SK-N-SH (cell line): ENCODE results near the gene EFS. TPM values are rescaled to one million over a fixed set of nuclear protein-coding genes. Genes with fewer than 3 reads are reported as not detected.

ENCODE experiments used
- CTCF ChIA-PET: fragments of 300-600, 350-600 bp; formaldehyde crosslinking; extraction: SDS; loops from one replicate; lab custom pipeline; 2021; lab: Yijun Ruan, JAX
- POLR2A ChIA-PET: fragments of 350-600 bp; sonication (Branson Sonifier 250); formaldehyde crosslinking; extraction: SDS; loops from one replicate; lab custom pipeline; 2020; ENCODE audit warnings: antibody characterized with exemption, inconsistent platforms; lab: Yijun Ruan, JAX
- DNase-seq: peaks from one replicate; pipeline ENCODE4 v3.0.0; 2012
- H2AFZ ChIP-seq: fragments of 200-600 bp; sonication (generic); 2 replicates; pipeline ENCODE4 v1.8.1; 2016; ENCODE audit warnings: antibody characterized with exemption, mild to moderate bottlenecking, low read depth
- H3F3A ChIP-seq: fragments of 200-600 bp; sonication (generic); replicated peaks from 2 replicates; pipeline ENCODE3; 2016; ENCODE audit warnings: antibody characterized with exemption, mild to moderate bottlenecking; ENCODE audit not compliant: insufficient read depth
- H3K27ac ChIP-seq, 2 experiments: fragments of 200-500 bp in 1 of 2; fragments of 200-600 bp in 1 of 2; sonication (Bioruptor generic) in 1 of 2; sonication (generic), shearing (Covaris generic) in 1 of 2; 2 replicates each; pipeline versions ENCODE4 v1.5.1 to v1.6.1; 2014 to 2016; ENCODE audit warnings: low read depth in 2 of 2, inconsistent platforms in 1 of 2, low read length in 1 of 2, mild to moderate bottlenecking in 1 of 2, mixed read lengths in 1 of 2
- H3K27me3 ChIP-seq: fragments of 200-600 bp; sonication (generic), shearing (Covaris generic); 2 replicates; pipeline ENCODE4 v1.6.1; 2016; ENCODE audit warnings: mixed run types; ENCODE audit not compliant: insufficient read depth
- H3K36me3 ChIP-seq, 2 experiments: fragments of 200-500 bp in 1 of 2; fragments of 200-600 bp in 1 of 2; sonication (Bioruptor generic) in 1 of 2; sonication (generic) in 1 of 2; replicated peaks in 1 of 2; 2 replicates each; pipeline versions ENCODE3 to v1.5.1; 2014 to 2016; ENCODE audit warnings: low read length in 1 of 2, mild to moderate bottlenecking in 1 of 2; ENCODE audit not compliant: insufficient read depth in 2 of 2, control insufficient read depth in 1 of 2
- H3K4me1 ChIP-seq, 2 experiments: fragments of 200-500 bp in 1 of 2; fragments of 200-600 bp in 1 of 2; sonication (Bioruptor generic) in 1 of 2; sonication (generic), shearing (Covaris generic) in 1 of 2; 2 replicates each; pipeline versions ENCODE4 v1.5.1 to v1.6.1; 2014 to 2016; ENCODE audit warnings: low read depth in 1 of 2, low read length in 1 of 2, mixed run types in 1 of 2; ENCODE audit not compliant: insufficient read depth in 2 of 2, control insufficient read depth in 1 of 2
- H3K4me2 ChIP-seq: fragments of 200-600 bp; sonication (generic), shearing (Covaris generic); 2 replicates; pipeline ENCODE4 v1.6.1; 2017; ENCODE audit warnings: mixed run types
- H3K4me3 ChIP-seq, 2 experiments: fragments of 200-500 bp in 1 of 2; fragments of 200-600 bp in 1 of 2; sonication (Bioruptor generic) in 1 of 2; sonication (generic), shearing (Covaris generic) in 1 of 2; 2 replicates each; pipeline versions ENCODE4 v1.5.1 to v1.8.1; 2014 to 2016; ENCODE audit warnings: low read depth in 2 of 2, inconsistent platforms in 1 of 2, low read length in 1 of 2, mild to moderate bottlenecking in 1 of 2, mixed read lengths in 1 of 2, moderate library complexity in 1 of 2
- H3K79me2 ChIP-seq: fragments of 200-600 bp; sonication (generic); 2 replicates; pipeline ENCODE4 v1.8.1; 2017; ENCODE audit warnings: mild to moderate bottlenecking; ENCODE audit not compliant: insufficient read depth
- H3K9ac ChIP-seq: fragments of 200-600 bp; sonication (generic); 2 replicates; pipeline ENCODE4 v1.6.1; 2017; ENCODE audit warnings: mixed run types
- H3K9me2 ChIP-seq: fragments of 200-600 bp; sonication (generic); 2 replicates; pipeline ENCODE4 v1.6.1; 2017; ENCODE audit warnings: mixed run types
- H3K9me3 ChIP-seq: fragments of 200-600 bp; sonication (generic); 2 replicates; pipeline ENCODE4 v1.6.1; 2017; ENCODE audit warnings: mixed run types, mild to moderate bottlenecking, moderate library complexity
- H4K20me1 ChIP-seq: fragments of 200-600 bp; sonication (generic); 2 replicates; pipeline ENCODE4 v1.6.1; 2017; ENCODE audit warnings: mild to moderate bottlenecking, mixed run types; ENCODE audit not compliant: insufficient read depth
- EP300 ChIP-seq, 2 experiments: IDR thresholded peaks; 2 replicates each; pipeline versions ENCODE4 v1.4.0 to v1.6.1; 2012; ENCODE audit warnings: borderline replicate concordance in 1 of 2, low read depth in 1 of 2, low read length in 1 of 2
- FOSL2 ChIP-seq: IDR thresholded peaks from 2 replicates; pipeline ENCODE4 v1.4.0; 2012; ENCODE audit warnings: low read depth, mild to moderate bottlenecking, moderate library complexity, borderline replicate concordance
- GABPA ChIP-seq: IDR thresholded peaks from 2 replicates; pipeline ENCODE4 v1.4.0; 2012; ENCODE audit warnings: low read depth, mild to moderate bottlenecking
- GATA2 ChIP-seq: sonication (generic); formaldehyde crosslinking; IDR thresholded peaks from 2 replicates; pipeline ENCODE4 v1.5.0; 2020; ENCODE audit warnings: mild to moderate bottlenecking, missing genetic modification reagents
- MAX ChIP-seq: IDR thresholded peaks from 2 replicates; pipeline ENCODE4 v1.4.0; 2012; ENCODE audit warnings: low read depth
- POLR2AphosphoS5 ChIP-seq: IDR thresholded peaks from 2 replicates; pipeline ENCODE4 v1.6.1; 2012; ENCODE audit warnings: low read depth, low read length
- RAD21 ChIP-seq: IDR thresholded peaks from 2 replicates; pipeline ENCODE4 v1.6.1; 2012; ENCODE audit warnings: mild to moderate bottlenecking, low read length
- RFX5 ChIP-seq: IDR thresholded peaks from 2 replicates; pipeline ENCODE4 v1.6.1; 2012; ENCODE audit warnings: mild to moderate bottlenecking, improper control_type of control experiment, low read length
- RXRA ChIP-seq: IDR thresholded peaks from 2 replicates; pipeline ENCODE4 v1.4.0; 2012; ENCODE audit warnings: low read depth, mild to moderate bottlenecking, borderline replicate concordance
- SIN3A ChIP-seq: IDR thresholded peaks from 2 replicates; pipeline ENCODE4 v1.6.1; 2012; ENCODE audit warnings: low read depth, mild to moderate bottlenecking, low read length, moderate library complexity, borderline replicate concordance
- SMC3 ChIP-seq: IDR thresholded peaks from 2 replicates; pipeline ENCODE4 v1.6.1; 2012; ENCODE audit warnings: low read depth, low read length, improper control_type of control experiment
- TAF1 ChIP-seq: IDR thresholded peaks from 2 replicates; pipeline ENCODE4 v1.6.1; 2012; ENCODE audit warnings: low read depth, mild to moderate bottlenecking, low read length, moderate library complexity, borderline replicate concordance
- TCF12 ChIP-seq: IDR thresholded peaks from 2 replicates; pipeline ENCODE4 v1.4.0; 2012
- TEAD4 ChIP-seq: IDR thresholded peaks from 2 replicates; pipeline ENCODE4 v1.4.0; 2012; ENCODE audit warnings: mild to moderate bottlenecking, borderline replicate concordance; ENCODE audit not compliant: insufficient read depth
- USF1 ChIP-seq: IDR thresholded peaks from 2 replicates; pipeline ENCODE4 v1.4.0; 2012; ENCODE audit warnings: low read depth, borderline replicate concordance
- WGBS: methylation state at CpG from one replicate; pipeline ENCODE4 v1.1.6; 2017; ENCODE audit warnings: low lambda C conversion rate; 5-methylcytosine and 5-hydroxymethylcytosine counted together
- polyA plus RNA-seq, 3 experiments: library from polyadenylated mRNA; depleted of rRNA; stranded (reverse); fragments of >200 nt; gene quantifications; 2 replicates each; pipeline ENCODE4 v1.2.3, GENCODE V29; 2012
- TF ChIP-seq, protein P1 (sequence below): fragments of 150-350 bp; IDR thresholded peaks from 2 replicates; pipeline ENCODE4 v1.6.1; 2017; ENCODE audit warnings: antibody characterized with exemption, low read length, low read depth, borderline replicate concordance

Gene EFS
- polyA plus RNA-seq, 1 of the 3 experiments (the other 2 are of a cell fraction), result 4.4 TPM

- TF ChIP-seq USF1 (no peak), RAD21 (peak; percentile 48), TAF1 (no peak)
Measured at GRCh38 chr14:23362200-23362599, 2.8 kb downstream of the EFS start (continued).

- Histone ChIP-seq H4K20me1 (no peaks in the 10 kb centered on the region), H3K9me3 (no peaks in the 10 kb centered on the region), H2AFZ (no peak overlapping the region), H3K4me2 (no peak overlapping the region), H3K4me3 (no peak overlapping the region), H3K79me2 (peaks cover 6% of the 10 kb centered on the region; the same call in 1 of the 2 replicates), H3F3A (no peaks in the 10 kb centered on the region), H3K9ac (no peak overlapping the region), H3K36me3 (peaks cover 0 to 2% of the 10 kb centered on the region in 2 experiments), H3K4me1 (peaks cover 0 to 11% of the 10 kb centered on the region in 2 experiments; a peak in 2 of 4 replicates), H3K9me2 (no peaks in the 10 kb centered on the region), H3K27me3 (no peaks in the 10 kb centered on the region), H3K27ac (no peak overlapping the region)
- no peak for TF ChIP-seq RFX5
- TF ChIP-seq GATA2, result no peak
- TF ChIP-seq RXRA, result no peak
- TF ChIP-seq FOSL2, result no peak
- POLR2A ChIA-PET, result interaction anchor here (0.7 to 1.1 kb wide), 3 partner anchors 9 to 33 kb away, joined by 3 to 8 read pairs (median 4); partner anchors contain the start of gene SLC22A17
- CTCF ChIA-PET, result interaction anchor here (0.7 to 6.4 kb wide), 8 partner anchors 8 to 66 kb away, joined by 3 to 42 read pairs (median 4); partner anchors contain the start of gene SLC22A17
- WGBS, result 84% methylated on average over 6 of the region's 6 CpGs
- DNase-seq, result no peak
Measured at GRCh38 chr14:23361763-23362162, 3.2 kb downstream of the EFS start.

- Histone ChIP-seq H3K4me3 (no peak overlapping the region), H3K27me3 (no peaks in the 10 kb centered on the region), H2AFZ (no peak overlapping the region), H3K36me3 (peaks cover 0 to 2% of the 10 kb centered on the region in 2 experiments), H3K9ac (no peak overlapping the region), H3K9me2 (no peaks in the 10 kb centered on the region), H3K9me3 (no peaks in the 10 kb centered on the region), H3K4me2 (no peak overlapping the region), H3K79me2 (peaks cover 6% of the 10 kb centered on the region; the same call in 1 of the 2 replicates), H3K27ac (no peak overlapping the region), H3F3A (no peaks in the 10 kb centered on the region), H3K4me1 (peaks cover 0 to 8% of the 10 kb centered on the region in 2 experiments; a peak in 2 of 4 replicates), H4K20me1 (no peaks in the 10 kb centered on the region)
- ChIA-PET CTCF (interaction anchor here (0.7 to 6.4 kb wide), 8 partner anchors 7 to 34 kb away, joined by 3 to 42 read pairs (median 4); partner anchors contain the start of gene SLC22A17), POLR2A (interaction anchor here (0.7 to 1.1 kb wide), 2 partner anchors 9 to 32 kb away, joined by 3 to 4 read pairs; partner anchors contain the start of gene SLC22A17)
- DNase-seq, result no peak
- TF ChIP-seq USF1, result no peak
- TF ChIP-seq RAD21, result no peak
- no peak for TF ChIP-seq MAX
- TF ChIP-seq EP300 (IDR thresholded peaks at IDR 0.05; ENCODE audit: borderline replicate concordance in 1 of 2, low read depth in 1 of 2, low read length in 1 of 2), result no peak
- TF ChIP-seq SMC3, result no peak
- no peak for TF ChIP-seq GABPA
- TF ChIP-seq SIN3A, result no peak
- no peak for TF ChIP-seq POLR2AphosphoS5
- TF ChIP-seq TCF12, result no peak
- TF ChIP-seq TEAD4, result no peak
- TF ChIP-seq, protein P1, sequence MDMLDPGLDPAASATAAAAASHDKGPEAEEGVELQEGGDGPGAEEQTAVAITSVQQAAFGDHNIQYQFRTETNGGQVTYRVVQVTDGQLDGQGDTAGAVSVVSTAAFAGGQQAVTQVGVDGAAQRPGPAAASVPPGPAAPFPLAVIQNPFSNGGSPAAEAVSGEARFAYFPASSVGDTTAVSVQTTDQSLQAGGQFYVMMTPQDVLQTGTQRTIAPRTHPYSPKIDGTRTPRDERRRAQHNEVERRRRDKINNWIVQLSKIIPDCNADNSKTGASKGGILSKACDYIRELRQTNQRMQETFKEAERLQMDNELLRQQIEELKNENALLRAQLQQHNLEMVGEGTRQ, result no peak
Measured at GRCh38 chr14:23361320-23361719, 3.7 kb downstream of the EFS start.
